Fibroblast of lung (primary cell): ENCODE measurements around the gene ATP1B3.

Experiments
- EZH2 ChIP-seq: IDR thresholded peaks from 2 replicates; pipeline ENCODE4 v1.5.1; 2012; ENCODE audit warnings: low read length, control low read depth, mild to moderate bottlenecking; ENCODE audit errors: missing control alignments
- TF ChIP-seq, protein P1 (sequence below), 2 donors: IDR thresholded peaks in 1 of 2; conservative IDR thresholded peaks in 1 of 2; 1 replicate in 1 of 2; 2 replicates in 1 of 2; pipeline ENCODE4 v1.5.1; 2011 to 2012; ENCODE audit warnings: low read length in 2 of 2, control low read depth in 1 of 2, inconsistent platforms in 1 of 2, low read depth in 1 of 2, mild to moderate bottlenecking in 1 of 2

DNA sequence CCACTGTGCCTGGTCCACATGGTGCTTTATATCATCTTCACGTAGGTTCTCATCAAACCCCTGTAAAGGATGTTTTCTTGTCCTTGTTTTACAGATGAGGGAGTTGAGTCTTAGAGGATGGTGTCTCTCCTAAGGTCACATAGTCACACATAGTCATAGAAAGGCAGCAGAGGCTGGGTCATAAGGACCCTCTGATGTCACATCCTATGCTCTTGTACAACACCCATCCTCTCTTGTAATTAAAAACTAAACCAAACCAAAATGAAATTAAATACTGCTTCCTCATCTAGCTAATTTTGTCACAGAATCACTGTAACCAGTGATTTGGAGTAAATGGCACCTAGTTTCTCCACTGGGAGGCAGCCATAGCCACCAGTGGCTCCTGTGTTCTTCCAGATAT, 21.8 kb upstream of the ATP1B3 start:
- TF ChIP-seq, protein P1, sequence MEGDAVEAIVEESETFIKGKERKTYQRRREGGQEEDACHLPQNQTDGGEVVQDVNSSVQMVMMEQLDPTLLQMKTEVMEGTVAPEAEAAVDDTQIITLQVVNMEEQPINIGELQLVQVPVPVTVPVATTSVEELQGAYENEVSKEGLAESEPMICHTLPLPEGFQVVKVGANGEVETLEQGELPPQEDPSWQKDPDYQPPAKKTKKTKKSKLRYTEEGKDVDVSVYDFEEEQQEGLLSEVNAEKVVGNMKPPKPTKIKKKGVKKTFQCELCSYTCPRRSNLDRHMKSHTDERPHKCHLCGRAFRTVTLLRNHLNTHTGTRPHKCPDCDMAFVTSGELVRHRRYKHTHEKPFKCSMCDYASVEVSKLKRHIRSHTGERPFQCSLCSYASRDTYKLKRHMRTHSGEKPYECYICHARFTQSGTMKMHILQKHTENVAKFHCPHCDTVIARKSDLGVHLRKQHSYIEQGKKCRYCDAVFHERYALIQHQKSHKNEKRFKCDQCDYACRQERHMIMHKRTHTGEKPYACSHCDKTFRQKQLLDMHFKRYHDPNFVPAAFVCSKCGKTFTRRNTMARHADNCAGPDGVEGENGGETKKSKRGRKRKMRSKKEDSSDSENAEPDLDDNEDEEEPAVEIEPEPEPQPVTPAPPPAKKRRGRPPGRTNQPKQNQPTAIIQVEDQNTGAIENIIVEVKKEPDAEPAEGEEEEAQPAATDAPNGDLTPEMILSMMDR (conservative IDR thresholded peaks at IDR 0.05 in 1 of 2, IDR thresholded peaks at IDR 0.05 in 1 of 2; ENCODE audit: low read depth in 1 of 2, low read length in 2 of 2) = no peak
- TF ChIP-seq EZH2 = no peak
